HCT116 (cell line): ENCODE data around the gene CEP131.

Experiments used
- EGR1 ChIP-seq: IDR thresholded peaks from 2 replicates; pipeline ENCODE4 v1.6.1; 2012; ENCODE audit warnings: low read depth
- EZH2 ChIP-seq: fragments of 200-600 bp; sonication (generic); IDR thresholded peaks from 2 replicates; pipeline ENCODE4 v1.6.1; 2017; ENCODE audit warnings: antibody characterized with exemption, mixed run types
- JUND ChIP-seq: IDR thresholded peaks from 2 replicates; pipeline ENCODE4 v1.6.1; 2012
- POLR2A ChIP-seq: IDR thresholded peaks from 2 replicates; pipeline ENCODE4 v1.7.0; 2011; ENCODE audit warnings: borderline replicate concordance; ENCODE audit not compliant: insufficient read depth, insufficient read length; ENCODE audit errors: extremely low read depth
- RAD21 ChIP-seq: IDR thresholded peaks from 2 replicates; pipeline ENCODE4 v1.6.1; 2012; ENCODE audit warnings: low read depth, mild to moderate bottlenecking
- ZNF274 ChIP-seq: fragments of 200-500 bp; sonication (Bioruptor generic); IDR thresholded peaks from 2 replicates; pipeline ENCODE4 v1.6.1; 2014; ENCODE audit warnings: mild to moderate bottlenecking, low read depth, low read length, inconsistent platforms
- TF ChIP-seq, protein P1 (sequence below), 3 experiments: fragments of 200-600 bp in 1 of 3; sonication (generic) in 1 of 3; IDR thresholded peaks in 2 of 3; conservative IDR thresholded peaks in 1 of 3; 2 replicates each; pipeline ENCODE4 v1.5.1; 2012 to 2017; ENCODE audit warnings: low read depth in 2 of 3, low read length in 2 of 3, antibody characterized with exemption in 1 of 3, borderline replicate concordance in 1 of 3, control low read depth in 1 of 3, mild to moderate bottlenecking in 1 of 3, mixed read lengths in 1 of 3, mixed run types in 1 of 3, moderate library complexity in 1 of 3; ENCODE audit not compliant: insufficient read depth in 1 of 3

DNA sequence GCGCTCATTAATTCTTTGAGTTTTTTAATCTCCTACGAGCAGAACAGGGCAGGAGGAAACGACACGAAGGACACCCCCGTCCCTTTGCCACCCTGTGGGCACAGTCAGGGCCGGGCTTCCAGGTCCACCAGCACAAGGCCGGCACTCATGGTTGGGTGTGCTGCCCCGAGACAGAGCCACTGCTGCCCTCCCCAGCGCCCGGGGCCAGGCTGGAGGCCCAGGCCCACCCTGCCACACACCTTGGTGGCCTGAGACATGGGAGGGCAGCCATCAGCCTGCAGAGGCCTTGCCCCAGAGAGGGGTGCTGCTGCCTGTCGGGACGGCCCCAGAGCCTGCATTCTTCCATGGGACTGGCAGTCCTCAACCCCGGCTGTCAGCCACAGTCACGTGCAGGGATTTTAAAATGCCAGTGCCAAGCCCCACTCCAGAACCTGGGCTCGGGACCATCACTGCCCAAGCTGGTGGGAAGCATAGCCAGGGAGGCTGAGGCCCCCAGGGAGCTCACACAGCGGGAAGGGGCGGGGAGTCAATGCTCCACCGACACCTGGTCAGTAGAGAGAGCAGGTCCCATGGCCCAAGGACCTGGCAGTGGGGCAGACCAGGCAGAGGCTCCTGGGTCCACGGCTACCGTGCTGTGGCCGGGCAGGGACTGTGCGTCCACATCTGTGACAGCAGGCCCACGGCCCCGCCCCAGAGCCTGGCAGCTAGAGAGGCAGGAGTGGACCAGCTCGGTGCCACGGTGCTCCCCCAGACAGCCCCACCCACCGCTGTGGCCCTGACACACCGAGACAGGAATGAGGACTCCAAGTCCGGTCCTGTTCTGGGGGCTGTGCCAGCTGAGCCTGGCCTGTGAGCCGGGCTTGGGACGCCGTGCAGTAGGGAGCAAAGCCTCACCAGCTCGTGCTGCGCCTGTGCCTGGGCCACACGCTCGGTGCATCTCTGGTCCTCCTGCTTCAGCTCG is 27.5 kb downstream of the CEP131 start:
- TF ChIP-seq JUND, result no peak
- TF ChIP-seq RAD21, result no peak
- TF ChIP-seq, protein P1, sequence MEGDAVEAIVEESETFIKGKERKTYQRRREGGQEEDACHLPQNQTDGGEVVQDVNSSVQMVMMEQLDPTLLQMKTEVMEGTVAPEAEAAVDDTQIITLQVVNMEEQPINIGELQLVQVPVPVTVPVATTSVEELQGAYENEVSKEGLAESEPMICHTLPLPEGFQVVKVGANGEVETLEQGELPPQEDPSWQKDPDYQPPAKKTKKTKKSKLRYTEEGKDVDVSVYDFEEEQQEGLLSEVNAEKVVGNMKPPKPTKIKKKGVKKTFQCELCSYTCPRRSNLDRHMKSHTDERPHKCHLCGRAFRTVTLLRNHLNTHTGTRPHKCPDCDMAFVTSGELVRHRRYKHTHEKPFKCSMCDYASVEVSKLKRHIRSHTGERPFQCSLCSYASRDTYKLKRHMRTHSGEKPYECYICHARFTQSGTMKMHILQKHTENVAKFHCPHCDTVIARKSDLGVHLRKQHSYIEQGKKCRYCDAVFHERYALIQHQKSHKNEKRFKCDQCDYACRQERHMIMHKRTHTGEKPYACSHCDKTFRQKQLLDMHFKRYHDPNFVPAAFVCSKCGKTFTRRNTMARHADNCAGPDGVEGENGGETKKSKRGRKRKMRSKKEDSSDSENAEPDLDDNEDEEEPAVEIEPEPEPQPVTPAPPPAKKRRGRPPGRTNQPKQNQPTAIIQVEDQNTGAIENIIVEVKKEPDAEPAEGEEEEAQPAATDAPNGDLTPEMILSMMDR (IDR thresholded peaks at IDR 0.05 in 2 of 3, conservative IDR thresholded peaks at IDR 0.05 in 1 of 3; ENCODE audit: borderline replicate concordance in 1 of 3, insufficient read depth in 1 of 3, low read depth in 2 of 3, low read length in 2 of 3), result no peak
- no peak for TF ChIP-seq EGR1
- no peak for TF ChIP-seq ZNF274
- TF ChIP-seq EZH2, result no peak
- TF ChIP-seq POLR2A, result no peak
